Measurements from ENCODE around the gene NGLY1. TPM values are rescaled to one million over a fixed set of nuclear protein-coding genes. Genes with fewer than 3 reads are reported as not detected.

Gene NGLY1, protein sequence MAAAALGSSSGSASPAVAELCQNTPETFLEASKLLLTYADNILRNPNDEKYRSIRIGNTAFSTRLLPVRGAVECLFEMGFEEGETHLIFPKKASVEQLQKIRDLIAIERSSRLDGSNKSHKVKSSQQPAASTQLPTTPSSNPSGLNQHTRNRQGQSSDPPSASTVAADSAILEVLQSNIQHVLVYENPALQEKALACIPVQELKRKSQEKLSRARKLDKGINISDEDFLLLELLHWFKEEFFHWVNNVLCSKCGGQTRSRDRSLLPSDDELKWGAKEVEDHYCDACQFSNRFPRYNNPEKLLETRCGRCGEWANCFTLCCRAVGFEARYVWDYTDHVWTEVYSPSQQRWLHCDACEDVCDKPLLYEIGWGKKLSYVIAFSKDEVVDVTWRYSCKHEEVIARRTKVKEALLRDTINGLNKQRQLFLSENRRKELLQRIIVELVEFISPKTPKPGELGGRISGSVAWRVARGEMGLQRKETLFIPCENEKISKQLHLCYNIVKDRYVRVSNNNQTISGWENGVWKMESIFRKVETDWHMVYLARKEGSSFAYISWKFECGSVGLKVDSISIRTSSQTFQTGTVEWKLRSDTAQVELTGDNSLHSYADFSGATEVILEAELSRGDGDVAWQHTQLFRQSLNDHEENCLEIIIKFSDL
- total RNA-seq, result 21.8 and 25.7 TPM in 2 replicates

DNA sequence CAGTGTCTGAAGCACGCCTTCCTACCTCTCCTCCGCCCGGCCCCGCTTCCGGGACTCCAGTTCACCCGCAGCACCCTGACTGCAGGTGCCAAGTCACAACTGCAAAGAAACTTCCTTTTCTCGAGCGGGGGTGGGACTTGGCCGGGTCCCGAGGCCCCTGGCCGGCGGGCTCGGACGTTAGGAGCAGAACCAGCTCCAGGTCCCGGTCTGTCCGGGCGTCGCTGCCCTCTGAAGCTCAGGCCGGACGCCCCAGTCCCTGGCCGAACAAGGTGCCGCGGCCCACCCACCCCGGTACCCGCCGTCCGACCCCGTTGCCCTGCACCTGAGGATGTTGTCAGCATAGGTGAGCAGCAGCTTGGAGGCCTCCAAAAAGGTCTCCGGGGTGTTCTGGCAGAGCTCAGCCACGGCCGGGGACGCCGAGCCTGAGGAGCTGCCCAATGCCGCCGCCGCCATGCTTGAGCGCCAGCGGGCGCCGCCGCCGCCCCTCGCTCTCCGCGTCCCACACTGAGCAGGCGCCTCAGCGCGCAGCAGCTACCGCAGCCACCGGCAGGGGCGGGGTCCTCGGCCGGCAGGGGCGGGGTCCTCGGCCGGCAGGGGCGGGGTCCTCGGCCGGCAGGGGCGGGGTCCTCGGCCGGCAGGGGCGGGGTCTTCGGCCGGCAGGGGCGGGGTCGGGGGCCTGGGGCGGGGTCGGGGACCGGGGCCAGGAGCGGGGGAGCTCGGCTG is at the start of gene NGLY1:
NGLY1 (minus strand) TSS at position 506 of the 723 bp plus-strand sequence; CDS start at position 453, 53 bp downstream.

DNA sequence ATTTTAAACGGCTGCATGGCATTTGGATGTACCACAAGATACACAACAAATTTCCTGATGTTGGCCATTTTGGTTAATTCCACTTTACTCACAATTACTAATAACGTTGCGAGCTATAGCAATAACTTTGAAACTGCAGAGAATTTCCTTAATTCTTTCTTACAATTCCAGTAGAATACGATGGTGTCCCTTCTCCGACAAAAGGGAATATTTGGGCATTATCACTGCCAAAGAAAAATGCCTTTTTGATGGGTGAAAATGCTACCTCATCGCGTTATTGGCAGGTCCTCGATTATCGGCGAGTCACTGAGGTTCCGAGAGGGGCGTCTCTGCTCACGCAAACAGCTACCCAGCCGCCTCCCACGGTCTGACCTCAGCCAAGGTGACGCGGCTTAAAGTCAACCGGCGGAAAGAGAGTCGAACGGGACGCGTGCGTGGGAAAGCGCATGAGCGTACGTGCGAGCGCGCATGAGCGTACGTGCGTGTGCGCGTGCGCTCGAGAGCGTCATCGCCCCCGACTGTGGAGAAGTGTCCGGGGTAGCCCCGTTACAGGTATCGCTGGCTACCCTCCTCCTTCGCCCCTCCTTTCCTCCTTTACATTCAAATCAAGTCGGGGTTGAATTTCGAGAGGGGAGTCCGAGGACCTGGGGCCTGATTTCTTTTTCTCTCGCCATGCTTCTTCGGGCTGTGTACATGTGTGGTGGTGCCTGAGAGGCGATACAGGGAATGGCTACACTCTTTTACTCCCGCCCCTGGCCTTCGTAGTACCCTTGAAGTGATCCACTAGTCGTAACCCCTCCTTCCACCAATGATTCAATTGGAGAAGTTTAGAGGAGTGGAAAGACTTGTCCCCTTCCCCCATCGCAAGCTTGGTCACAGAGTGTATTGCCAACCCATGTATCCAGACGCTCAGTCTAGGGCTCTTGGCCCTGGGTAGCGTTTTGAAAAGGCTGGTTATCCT is 6.6 kb upstream of the NGLY1 start, which contains the start of gene OXSM:
OXSM (plus strand) TSS at position 495 of the 961 bp plus-strand sequence. CDS start 931 bp downstream, outside the sequence.

Other genes starting within 250 kb of the NGLY1 start
- 72.8 and 79.6 TPM in 2 replicates for gene TOP2B, start 118.5 kb downstream of the NGLY1 start, total RNA-seq
- 10.5 and 10.8 TPM in 2 replicates for gene OXSM, start 6.6 kb upstream of the NGLY1 start, total RNA-seq

Data from smooth muscle cell of bladder (primary cell).